Measurements from ENCODE around the gene RAB11B. TPM values are rescaled to one million over a fixed set of nuclear protein-coding genes. Genes with fewer than 3 reads are reported as not detected.
"Not testable (repeated sequence)": the region's sequence is repeated elsewhere in the genome, so short reads cannot be mapped to it uniquely, and the experiment has no call there.

The RAB11B gene
- total RNA-seq, result 101 TPM
- long read RNA-seq, transcript RAB11B-201 (5 exons, 1,751 nt), result major isoform, 192 of 241 reads
- long read RNA-seq, transcript RAB11B-202 (4 exons, 894 nt), result minor isoform, 24 of 241 reads
- long read RNA-seq, partial matches to known transcripts, result 4 of 241 reads
- long read RNA-seq, other reads (novel, unspliced or antisense), result 20 of 241 reads

GRCh38 chr19:8389891-8390616, at the start of gene RAB11B:
TSS of gene RAB11B (plus strand) at chr19:8390360. CDS start at chr19:8390417, 57 bp downstream.
- peak; percentile 96 for ATAC-seq
- peaks cover 64% of the 10 kb centered on the region for H3K4me1 ChIP-seq
- intact Hi-C loops (cut with DNase I), result no loop called here

DNA sequence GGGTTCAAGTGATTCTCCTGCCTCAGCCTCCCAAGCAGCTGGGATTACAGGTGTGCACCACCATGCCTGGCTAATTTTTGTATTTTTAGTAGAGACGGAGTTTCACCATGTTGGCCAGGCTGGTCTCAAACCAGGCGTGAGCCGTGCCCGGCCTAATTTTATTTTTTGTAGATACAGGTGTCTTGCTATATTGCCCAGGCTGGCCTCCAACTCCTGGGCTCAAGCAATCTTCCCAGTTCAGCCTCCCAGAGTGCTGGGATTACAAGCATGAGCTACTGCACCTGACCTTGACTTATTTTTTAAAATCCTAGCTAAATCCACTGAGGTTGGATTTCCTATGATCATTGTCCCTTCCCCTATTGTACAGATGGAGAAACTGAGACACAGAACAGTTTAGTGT, 48.7 kb upstream of the RAB11B start:
- ATAC-seq, result not testable (repeated sequence)

More at GRCh38 chr19:8389891-8390616, at the start of gene RAB11B:
- Histone ChIP-seq H3K27me3 (ENCODE audit: low read depth) (no peaks in the 10 kb centered on the region), H3K36me3 (no peaks in the 10 kb centered on the region), H3K4me3 (peak within 1 kb of the TSS; percentile 90), H3K9me3 (no peaks in the 10 kb centered on the region), H3K27ac (peak within 1 kb of the TSS; percentile 100)
- no peak for TF ChIP-seq CTCF (IDR thresholded peaks at IDR 0.05)
- peak; percentile 99 for DNase-seq

GRCh38 chr19:8342316-8342683, 47.9 kb upstream of the RAB11B start:
- Histone ChIP-seq H3K4me3 (peak overlapping the region; percentile 79), H3K9me3 (no peaks in the 10 kb centered on the region), H3K27ac (peak overlapping the region; percentile 97), H3K4me1 (peaks cover 44% of the 10 kb centered on the region), H3K27me3 (ENCODE audit: low read depth) (peaks cover 4% of the 10 kb centered on the region), H3K36me3 (no peaks in the 10 kb centered on the region)
- intact Hi-C loops (cut with DNase I), result no loop called here
- DNase-seq, result no peak
- ATAC-seq, result no peak
- TF ChIP-seq CTCF (IDR thresholded peaks at IDR 0.05), result no peak

More for the DNA sequence above, 48.7 kb upstream of the RAB11B start:
- DNase-seq; H3K9me3 ChIP-seq; H3K36me3 ChIP-seq; H3K27me3 ChIP-seq (ENCODE audit: low read depth); intact Hi-C loops (cut with DNase I): not testable (repeated sequence)
- H3K4me1 ChIP-seq, result peaks cover 44% of the 10 kb centered on the region
- H3K4me3 ChIP-seq, result peak overlapping the region; percentile 79
- peak overlapping the region; percentile 97 for H3K27ac ChIP-seq

GRCh38 chr19:8342684-8343482, 47.3 kb upstream of the RAB11B start, which contains the start of gene KANK3:
TSS of gene KANK3 (minus strand) at chr19:8343262. CDS start at chr19:8337828, 5,434 bp downstream.
- ATAC-seq (peak; percentile 98 to 99), DNase-seq (peak; percentile 99)
- peaks cover 44% of the 10 kb centered on the region for H3K4me1 ChIP-seq
- peak within 1 kb of the TSS; percentile 97 for H3K27ac ChIP-seq
- no peaks in the 10 kb centered on the region for H3K9me3 ChIP-seq
- peaks cover 4% of the 10 kb centered on the region for H3K27me3 ChIP-seq (ENCODE audit: low read depth)
- no peak for TF ChIP-seq CTCF (IDR thresholded peaks at IDR 0.05)
- intact Hi-C loops (cut with DNase I), result no loop called here
- peak within 1 kb of the TSS; percentile 79 for H3K4me3 ChIP-seq
- no peaks in the 10 kb centered on the region for H3K36me3 ChIP-seq

- ATAC-seq (no peak), DNase-seq (no peak)
- Histone ChIP-seq H3K4me3 (peak overlapping the region; percentile 79), H3K27me3 (ENCODE audit: low read depth) (peaks cover 4% of the 10 kb centered on the region), H3K4me1 (peaks cover 44% of the 10 kb centered on the region), H3K27ac (peak overlapping the region; percentile 97), H3K9me3 (no peaks in the 10 kb centered on the region), H3K36me3 (no peaks in the 10 kb centered on the region)
- intact Hi-C loops (cut with DNase I), result no loop called here
- TF ChIP-seq CTCF (IDR thresholded peaks at IDR 0.05), result no peak
These were observed 46.7 kb upstream of the RAB11B start for GRCh38 chr19:8343483-8343844.

GRCh38 chr19:8349629-8350372, 40.4 kb upstream of the RAB11B start:
- H3K9me3 ChIP-seq; ATAC-seq; DNase-seq; H3K27ac ChIP-seq; H3K4me3 ChIP-seq; intact Hi-C loops (cut with DNase I); H3K36me3 ChIP-seq; H3K27me3 ChIP-seq (ENCODE audit: low read depth): not testable (repeated sequence)
- H3K4me1 ChIP-seq, result peaks cover 17% of the 10 kb centered on the region
